Astrocyte of the cerebellum (primary cell): ENCODE results near the gene TMEM132C.
"Not testable (repeated sequence)": the region's sequence is repeated elsewhere in the genome, so short reads cannot be mapped to it uniquely, and the experiment has no call there.

Experiments used
- DNase-seq: peaks from one replicate; pipeline ENCODE4 v3.0.0-alpha.2; 2011; ENCODE audit warnings: low read depth
- H3K4me3 ChIP-seq: 2 replicates; pipeline ENCODE4 v1.5.1; 2011; ENCODE audit warnings: mild to moderate bottlenecking, low read depth, low read length, moderate library complexity
- in situ Hi-C: cut with HindIII; loops from 2 replicates; pipeline ENCODE4 v1.10.0; 2017; ENCODE audit warnings: low sequenced_read_pairs
- TF ChIP-seq, protein P1 (sequence below): IDR thresholded peaks from 2 replicates; pipeline ENCODE4 v1.5.1; 2012; ENCODE audit warnings: low read length, low read depth, moderate library complexity, mild to moderate bottlenecking; ENCODE audit errors: missing control alignments

Gene TMEM132C

DNA sequence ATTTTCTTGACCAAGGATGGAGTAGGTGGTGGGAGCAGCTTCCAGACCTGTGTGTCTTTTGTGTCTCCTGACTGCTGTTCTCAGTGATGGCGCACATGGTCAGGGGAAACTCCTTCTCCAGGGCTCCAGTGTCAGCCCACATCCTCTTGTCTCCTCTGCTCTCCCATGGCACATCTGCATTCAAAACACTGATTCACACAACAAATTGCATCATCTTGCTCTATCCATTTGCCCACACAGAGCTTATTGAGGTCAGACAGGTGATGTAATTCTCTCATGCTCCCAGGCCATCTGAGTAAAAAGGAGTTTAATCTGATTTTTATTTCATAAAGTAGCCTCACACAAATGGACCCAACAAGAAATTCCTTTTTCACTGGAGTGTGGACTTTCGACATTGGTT lies 21.8 kb upstream of the TMEM132C start:
- no peak overlapping the region for H3K4me3 ChIP-seq
- in situ Hi-C loops = no loop called here
- TF ChIP-seq, protein P1, sequence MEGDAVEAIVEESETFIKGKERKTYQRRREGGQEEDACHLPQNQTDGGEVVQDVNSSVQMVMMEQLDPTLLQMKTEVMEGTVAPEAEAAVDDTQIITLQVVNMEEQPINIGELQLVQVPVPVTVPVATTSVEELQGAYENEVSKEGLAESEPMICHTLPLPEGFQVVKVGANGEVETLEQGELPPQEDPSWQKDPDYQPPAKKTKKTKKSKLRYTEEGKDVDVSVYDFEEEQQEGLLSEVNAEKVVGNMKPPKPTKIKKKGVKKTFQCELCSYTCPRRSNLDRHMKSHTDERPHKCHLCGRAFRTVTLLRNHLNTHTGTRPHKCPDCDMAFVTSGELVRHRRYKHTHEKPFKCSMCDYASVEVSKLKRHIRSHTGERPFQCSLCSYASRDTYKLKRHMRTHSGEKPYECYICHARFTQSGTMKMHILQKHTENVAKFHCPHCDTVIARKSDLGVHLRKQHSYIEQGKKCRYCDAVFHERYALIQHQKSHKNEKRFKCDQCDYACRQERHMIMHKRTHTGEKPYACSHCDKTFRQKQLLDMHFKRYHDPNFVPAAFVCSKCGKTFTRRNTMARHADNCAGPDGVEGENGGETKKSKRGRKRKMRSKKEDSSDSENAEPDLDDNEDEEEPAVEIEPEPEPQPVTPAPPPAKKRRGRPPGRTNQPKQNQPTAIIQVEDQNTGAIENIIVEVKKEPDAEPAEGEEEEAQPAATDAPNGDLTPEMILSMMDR = no peak
- DNase-seq = no peak

DNA sequence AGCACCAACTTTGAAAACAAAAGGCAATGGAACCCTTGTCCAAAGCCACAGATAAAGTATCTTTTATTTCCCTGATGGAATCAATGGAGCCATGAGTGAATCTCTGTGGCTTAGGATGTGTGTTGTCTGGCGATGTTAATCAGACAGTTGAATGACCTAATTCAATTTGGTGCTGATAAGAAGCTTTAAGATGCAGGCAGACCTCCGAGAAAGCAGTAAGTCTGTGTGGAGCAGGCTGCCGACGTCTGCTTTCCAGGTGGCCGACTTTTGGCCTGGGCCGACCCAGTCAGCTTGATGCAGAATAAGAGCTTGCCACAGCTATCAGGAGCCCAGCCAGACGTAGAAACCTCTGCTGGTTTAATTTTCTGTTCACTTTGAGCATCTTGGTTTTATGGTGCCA lies 21.1 kb upstream of the TMEM132C start:
- H3K4me3 ChIP-seq = no peak overlapping the region
- no peak for DNase-seq
- in situ Hi-C loops = no loop called here
- TF ChIP-seq, protein P1 = no peak

DNA sequence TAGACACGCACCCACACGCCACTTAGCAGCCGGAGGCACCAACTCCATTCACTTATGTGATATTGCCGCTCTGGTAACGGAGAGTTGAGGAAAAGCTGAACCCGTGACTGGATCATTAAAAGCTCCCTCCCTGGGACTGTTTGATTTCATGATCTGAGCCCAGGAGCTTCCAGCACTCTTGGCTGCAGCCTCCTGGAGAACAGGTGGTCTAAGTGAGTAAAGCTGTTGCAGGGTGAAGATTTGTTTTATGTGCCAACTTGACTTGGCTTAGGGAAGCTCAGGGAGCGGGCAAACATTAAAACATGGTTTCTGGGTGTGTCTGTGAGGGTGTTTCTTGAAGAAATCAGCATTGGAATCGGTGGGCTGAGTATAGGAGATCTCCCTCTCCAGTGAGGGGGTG lies 16.9 kb upstream of the TMEM132C start:
- TF ChIP-seq, protein P1 = no peak
- DNase-seq = no peak
- in situ Hi-C loops = no loop called here
- no peak overlapping the region for H3K4me3 ChIP-seq

DNA sequence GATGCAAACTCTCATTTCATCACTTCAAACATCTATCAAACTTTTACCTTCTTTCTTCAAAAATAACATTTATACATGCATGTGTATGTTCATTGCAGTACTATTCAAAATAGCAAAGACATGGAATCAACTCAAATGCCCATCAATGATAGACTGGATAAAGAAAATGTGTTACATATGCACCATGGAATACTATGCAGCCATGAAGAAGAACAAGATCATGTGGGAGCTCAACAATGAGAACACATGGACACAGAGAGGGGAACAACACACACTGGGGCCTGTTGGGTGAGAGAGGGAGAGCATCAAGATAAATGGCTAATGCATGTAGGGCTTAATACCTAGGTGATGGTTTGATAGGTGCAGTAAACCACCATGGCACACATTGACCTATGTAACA lies 13.1 kb upstream of the TMEM132C start:
- in situ Hi-C loops = not testable (repeated sequence)

DNA sequence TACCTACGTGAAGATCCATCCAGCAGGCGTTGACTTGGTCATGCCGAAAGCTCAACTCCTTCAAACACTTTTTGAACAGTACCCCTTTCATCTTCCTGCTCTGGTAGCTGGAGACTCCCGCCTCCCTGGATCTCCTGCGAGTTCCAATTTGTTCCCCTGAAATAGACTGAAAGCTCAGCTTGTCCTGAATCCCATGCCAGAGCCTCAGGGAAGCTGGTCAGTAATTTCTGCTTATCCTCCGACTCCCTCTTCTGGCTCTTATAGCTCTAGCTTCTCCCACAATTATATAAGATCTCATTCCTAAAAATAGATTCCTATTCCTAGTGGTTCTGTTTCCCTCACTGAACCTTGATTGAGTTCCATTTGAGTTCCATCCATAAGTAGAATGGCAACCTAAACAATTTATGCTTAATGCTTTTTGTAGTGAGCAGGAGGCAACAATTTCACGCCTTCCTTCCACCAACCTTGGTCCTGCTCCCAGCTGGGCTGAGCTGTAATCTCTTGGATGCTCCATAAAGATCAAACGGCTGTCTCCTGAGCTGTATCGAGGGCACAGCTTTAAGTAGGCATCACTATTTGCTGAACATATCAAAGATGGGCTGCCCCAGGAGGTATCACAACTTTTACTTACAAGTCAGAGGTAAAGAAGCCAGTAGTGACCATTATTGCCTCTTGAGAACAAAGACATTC lies 8.0 kb upstream of the TMEM132C start:
- TF ChIP-seq, protein P1 = no peak
- no peak for DNase-seq
- H3K4me3 ChIP-seq = no peak overlapping the region
- in situ Hi-C loops = no loop called here

More for the DNA sequence above, 13.1 kb upstream of the TMEM132C start:
- not testable (repeated sequence) for H3K4me3 ChIP-seq, DNase-seq

DNA sequence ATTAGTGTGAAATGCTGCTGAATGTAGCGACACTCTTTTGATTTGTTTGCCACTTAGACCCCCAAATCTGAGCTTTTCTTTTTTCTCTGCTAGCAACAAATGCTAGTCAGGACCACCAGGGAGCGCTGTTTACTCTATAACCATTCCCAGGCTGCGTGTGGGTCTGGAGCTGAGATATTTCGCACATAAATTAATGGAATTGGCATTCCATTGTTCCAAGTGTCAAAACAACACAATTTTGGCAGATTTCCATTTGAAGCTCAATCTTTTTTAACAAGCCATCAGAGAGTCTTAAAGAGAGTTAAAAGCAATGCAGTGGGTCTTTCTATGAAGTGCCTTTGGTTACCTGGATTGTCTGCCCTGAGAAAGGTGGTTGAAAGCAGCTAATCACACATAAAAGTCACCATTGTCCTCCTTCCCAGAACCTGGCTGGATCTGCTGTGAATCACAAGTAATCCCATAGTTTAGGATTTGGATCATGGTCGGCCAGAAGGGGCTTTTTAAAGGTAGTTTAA lies 7.4 kb upstream of the TMEM132C start:
- TF ChIP-seq, protein P1 = peak; percentile 56
- no peak for DNase-seq
- H3K4me3 ChIP-seq = no peak overlapping the region
- in situ Hi-C loops = no loop called here

DNA sequence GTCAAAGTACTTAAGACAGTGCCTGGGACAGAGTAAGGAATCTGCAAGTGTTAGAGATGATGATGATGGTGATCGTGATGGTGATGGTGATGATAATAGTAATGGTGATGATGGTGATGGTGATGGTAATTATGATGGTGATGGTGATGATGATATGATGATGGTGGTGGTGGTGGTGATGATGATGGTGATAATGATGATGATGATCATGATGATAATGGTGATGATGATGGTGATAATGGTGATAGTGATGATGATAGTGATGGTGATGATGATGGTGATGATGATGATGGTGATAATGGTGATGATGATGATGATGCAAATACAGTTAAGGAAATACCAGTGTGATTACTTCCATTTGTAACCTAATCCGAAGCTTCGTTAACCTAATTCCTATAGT lies 5.2 kb upstream of the TMEM132C start:
- TF ChIP-seq, protein P1 = no peak
- DNase-seq = no peak
- no peak overlapping the region for H3K4me3 ChIP-seq
- in situ Hi-C loops = no loop called here
